HepG2 (cell line): Measurements from ENCODE around the gene ANO5. TPM values are rescaled to one million over a fixed set of nuclear protein-coding genes. Genes with fewer than 3 reads are reported as not detected.

ENCODE experiments used
- ATAC-seq: fragments of 200-7000 bp; cut with Tn5 transposase; 3 replicates; pipeline ENCODE4 v1.9.1; 2020; ENCODE audit warnings: mild to moderate bottlenecking, moderate library complexity
- BruUV-seq: library from RNA; stranded (reverse); fragments of 400-500 nt; replicated peaks from 2 replicates; lab custom pipeline; 2021; lab: Mats Ljungman, UMichigan
- CTCF ChIA-PET: fragments of 300-600 bp; formaldehyde crosslinking; extraction: SDS; loops from one replicate; lab custom pipeline; 2021; ENCODE audit warnings: low total read pairs, inconsistent platforms, low intra/inter-chr PET ratio; lab: Yijun Ruan, JAX
- POLR2A ChIA-PET: fragments of 350-600 bp; sonication (Branson Sonifier 250); formaldehyde crosslinking; loops from one replicate; lab custom pipeline; 2020; ENCODE audit warnings: antibody characterized with exemption, inconsistent platforms; lab: Yijun Ruan, JAX
- DNase-seq: peaks from one replicate; pipeline ENCODE4 v3.0.0-alpha.2; 2015; ENCODE audit warnings: low spot score
- FAIRE-seq: peaks from 3 replicates; lab custom pipeline; 2011; peaks lifted over from hg19 to GRCh38; lab: Jason Lieb, UNC
- H2AFZ ChIP-seq: one replicate; pipeline ENCODE4 v1.6.1; 2011; ENCODE audit warnings: low read length, inconsistent platforms
- H3K27ac ChIP-seq: fragments of 300-600 bp; 3 replicates; pipeline ENCODE4 v1.8.0; 2011; ENCODE audit warnings: mixed run types, mild to moderate bottlenecking, mixed read lengths, low read length, inconsistent platforms; ENCODE audit not compliant: insufficient read depth; ENCODE audit errors: extremely low read length
- H3K27me3 ChIP-seq, 2 experiments: fragments of 200-600 bp in 1 of 2; 2 replicates in 1 of 2; 3 replicates in 1 of 2; pipeline versions ENCODE4 v1.6.0 to v1.8.0; 2011; ENCODE audit warnings: low read length in 2 of 2, mild to moderate bottlenecking in 2 of 2, moderate library complexity in 2 of 2, inconsistent platforms in 1 of 2; ENCODE audit not compliant: insufficient read depth in 2 of 2, control insufficient read depth in 1 of 2
- H3K36me3 ChIP-seq, 2 experiments: fragments of 200-600 bp in 1 of 2; replicated peaks in 1 of 2; 2 replicates in 1 of 2; 3 replicates in 1 of 2; pipeline versions ENCODE4 v1.5.1 to v1.8.0; 2011; ENCODE audit warnings: low read length in 2 of 2, inconsistent platforms in 1 of 2; ENCODE audit not compliant: insufficient read depth in 2 of 2, control insufficient read depth in 1 of 2
- H3K4me1 ChIP-seq: 2 replicates; pipeline ENCODE4 v1.5.1; 2012; ENCODE audit warnings: low read length, inconsistent platforms; ENCODE audit not compliant: insufficient read depth
- H3K4me2 ChIP-seq: 2 replicates; pipeline ENCODE4 v1.6.0; 2011; ENCODE audit warnings: low read depth, low read length, inconsistent platforms
- H3K4me3 ChIP-seq, 3 experiments: fragments of 200-600 bp in 1 of 3; sonication (generic), shearing (Covaris generic) in 1 of 3; replicated peaks in 1 of 3; 2 replicates each; pipeline ENCODE4 v1.5.1; 2011 to 2016; ENCODE audit warnings: low read length in 3 of 3, inconsistent platforms in 2 of 3, low read depth in 2 of 3, mild to moderate bottlenecking in 2 of 3, control low read depth in 1 of 3, mixed read lengths in 1 of 3; ENCODE audit not compliant: insufficient read depth in 1 of 3
- H3K79me2 ChIP-seq: one replicate; pipeline ENCODE4 v1.6.1; 2011; ENCODE audit warnings: low read length, inconsistent platforms; ENCODE audit not compliant: insufficient read depth
- H3K9ac ChIP-seq: 2 replicates; pipeline ENCODE4 v1.6.0; 2011; ENCODE audit warnings: mild to moderate bottlenecking, low read depth, low read length, inconsistent platforms; ENCODE audit not compliant: insufficient read depth
- H3K9me3 ChIP-seq: 2 replicates; pipeline ENCODE4 v1.5.1; 2012; ENCODE audit warnings: mild to moderate bottlenecking, low read length
- H4K20me1 ChIP-seq: 2 replicates; pipeline ENCODE4 v1.6.0; 2011; ENCODE audit warnings: inconsistent platforms, mild to moderate bottlenecking, low read length, moderate library complexity; ENCODE audit not compliant: insufficient read depth
- ATAD3A ChIP-seq: sonication (generic); formaldehyde crosslinking; IDR thresholded peaks from 2 replicates; pipeline ENCODE4 v1.4.0; 2020; ENCODE audit warnings: missing genetic modification reagents
- ELF3 ChIP-seq: IDR thresholded peaks from 2 replicates; pipeline ENCODE4 v1.6.1; 2016; ENCODE audit warnings: missing genetic modification reagents, missing compliant biosample characterization
- KDM4B ChIP-seq: sonication (generic); formaldehyde crosslinking; IDR thresholded peaks from 2 replicates; pipeline ENCODE4 v1.4.0; 2020; ENCODE audit warnings: missing genetic modification reagents
- MED1 ChIP-seq: sonication (generic); formaldehyde crosslinking; IDR thresholded peaks from 2 replicates; pipeline ENCODE4 v1.4.0; 2020; ENCODE audit warnings: missing genetic modification reagents
- ZNF337 ChIP-seq: sonication (generic); formaldehyde crosslinking; IDR thresholded peaks from 2 replicates; pipeline ENCODE4 v1.5.1; 2020; ENCODE audit warnings: missing genetic modification reagents, low read depth, mild to moderate bottlenecking, borderline replicate concordance
- ZNF644 ChIP-seq: IDR thresholded peaks from 2 replicates; pipeline ENCODE4 v1.6.1; 2016; ENCODE audit warnings: low read depth
- ZXDC ChIP-seq: sonication (generic); formaldehyde crosslinking; IDR thresholded peaks from 2 replicates; pipeline ENCODE4 v1.5.0; 2020; ENCODE audit warnings: mild to moderate bottlenecking, missing genetic modification reagents
- WGBS: methylation state at CpG from one replicate; pipeline ENCODE4 v1.1.6; 2017; ENCODE audit warnings: low lambda C conversion rate; 5-methylcytosine and 5-hydroxymethylcytosine counted together
- in situ Hi-C: cut with HindIII; loops from 2 replicates; pipeline ENCODE4 v1.10.0; 2017; ENCODE audit warnings: low pct_unique_long_range_greater_than_20kb; ENCODE audit not compliant: extremely low pct_ligation_motif_present
- intact Hi-C: fragments of 100-400 bp; cut with micrococcal nuclease; formaldehyde crosslinking; loops from one replicate; pipeline ENCODE4 v1.10.0; 2022; ENCODE audit not compliant: unreplicated experiment
- polyA plus RNA-seq, 8 experiments: library from polyadenylated mRNA; depleted of rRNA in 3 of 8; stranded (reverse) in 7 of 8; unstranded in 1 of 8; fragments of >200 nt; fragmentation: Illumina TruSeq in 4 of 8; extraction: Trizol in 4 of 8; gene quantifications; 2 replicates each; pipeline versions ENCODE4 v1.2.1 to v1.2.3, GENCODE V29; 2011 to 2016; ENCODE audit warnings: low read depth in 4 of 8, missing spikeins in 1 of 8, mixed read lengths in 1 of 8; ENCODE audit not compliant: insufficient read depth in 1 of 8
- total RNA-seq, 5 experiments: library from RNA; depleted of rRNA; stranded (reverse); fragments of >200 nt; fragmentation: Illumina TruSeq; extraction: Trizol; gene quantifications; 2 replicates each; pipeline ENCODE4 v1.2.3, GENCODE V29; 2016; ENCODE audit warnings: low read depth in 1 of 5
- TF ChIP-seq, protein P1 (sequence below): sonication (generic); formaldehyde crosslinking; IDR thresholded peaks from 2 replicates; pipeline ENCODE4 v1.4.0; 2020; ENCODE audit warnings: missing genetic modification reagents, mild to moderate bottlenecking, borderline replicate concordance

The ANO5 gene
- total and polyA plus RNA-seq, 2 of the 13 experiments (the other 11 are each of a cell fraction or from before 2014, with no cell fraction given): 0.02 to 0.03 TPM

DNA sequence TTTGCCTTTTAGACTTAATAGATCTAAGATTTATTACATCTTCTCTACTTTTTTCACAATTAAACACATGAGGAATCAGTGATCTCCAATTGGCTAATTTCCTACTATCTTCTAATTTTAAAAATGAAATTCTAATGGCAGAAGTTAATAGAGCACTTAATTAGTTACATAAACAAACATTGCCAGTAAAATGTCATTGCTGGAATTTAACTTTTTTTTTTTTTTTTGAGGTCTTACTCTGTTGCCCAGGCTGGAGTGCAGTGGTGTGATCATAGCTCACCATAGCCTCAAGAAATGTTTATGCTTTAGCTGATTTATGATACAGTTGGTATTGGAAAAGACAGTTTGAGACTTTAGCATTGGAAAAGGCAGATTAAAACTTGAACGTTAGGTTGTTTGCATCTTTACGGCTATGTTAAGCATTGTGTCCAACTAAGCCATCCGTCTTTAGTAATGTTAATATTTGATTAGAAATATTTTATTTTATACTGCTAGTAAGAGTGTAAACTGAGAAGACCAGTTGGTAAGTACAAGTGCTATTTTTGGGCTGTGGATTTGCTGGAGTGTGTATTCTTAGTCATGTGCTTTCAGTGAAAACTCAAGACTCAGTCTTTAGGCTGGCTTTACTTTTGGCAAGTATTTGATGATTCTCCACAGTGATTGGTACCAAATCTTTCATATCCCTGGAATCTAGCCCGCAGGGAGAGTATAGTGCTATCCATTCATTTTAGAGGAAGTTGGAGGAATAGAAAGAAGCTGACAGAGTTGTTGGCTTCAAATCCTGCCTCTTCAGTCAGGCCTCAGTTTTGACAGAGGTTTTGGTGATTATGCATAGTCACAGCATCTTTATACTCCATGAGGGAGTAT, 4.5 kb downstream of the ANO5 start:
- H3K9me3 ChIP-seq: no peaks in the 10 kb centered on the region
- CTCF ChIA-PET: no interaction called here
- H2AFZ ChIP-seq: no peak overlapping the region
- TF ChIP-seq ZXDC (CRISPR knock-in tag) (no peak), ZNF644 (CRISPR knock-in tag) (no peak), ATAD3A (CRISPR knock-in tag) (no peak), MED1 (no peak), ELF3 (CRISPR knock-in tag) (no peak), ZNF337 (CRISPR knock-in tag) (no peak), KDM4B (CRISPR knock-in tag) (no peak)
- TF ChIP-seq, protein P1, sequence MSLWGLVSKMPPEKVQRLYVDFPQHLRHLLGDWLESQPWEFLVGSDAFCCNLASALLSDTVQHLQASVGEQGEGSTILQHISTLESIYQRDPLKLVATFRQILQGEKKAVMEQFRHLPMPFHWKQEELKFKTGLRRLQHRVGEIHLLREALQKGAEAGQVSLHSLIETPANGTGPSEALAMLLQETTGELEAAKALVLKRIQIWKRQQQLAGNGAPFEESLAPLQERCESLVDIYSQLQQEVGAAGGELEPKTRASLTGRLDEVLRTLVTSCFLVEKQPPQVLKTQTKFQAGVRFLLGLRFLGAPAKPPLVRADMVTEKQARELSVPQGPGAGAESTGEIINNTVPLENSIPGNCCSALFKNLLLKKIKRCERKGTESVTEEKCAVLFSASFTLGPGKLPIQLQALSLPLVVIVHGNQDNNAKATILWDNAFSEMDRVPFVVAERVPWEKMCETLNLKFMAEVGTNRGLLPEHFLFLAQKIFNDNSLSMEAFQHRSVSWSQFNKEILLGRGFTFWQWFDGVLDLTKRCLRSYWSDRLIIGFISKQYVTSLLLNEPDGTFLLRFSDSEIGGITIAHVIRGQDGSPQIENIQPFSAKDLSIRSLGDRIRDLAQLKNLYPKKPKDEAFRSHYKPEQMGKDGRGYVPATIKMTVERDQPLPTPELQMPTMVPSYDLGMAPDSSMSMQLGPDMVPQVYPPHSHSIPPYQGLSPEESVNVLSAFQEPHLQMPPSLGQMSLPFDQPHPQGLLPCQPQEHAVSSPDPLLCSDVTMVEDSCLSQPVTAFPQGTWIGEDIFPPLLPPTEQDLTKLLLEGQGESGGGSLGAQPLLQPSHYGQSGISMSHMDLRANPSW (CRISPR knock-in tag): no peak
- no peaks in the 10 kb centered on the region for H3K79me2 ChIP-seq
- POLR2A ChIA-PET: no interaction called here
- no peak overlapping the region for H3K9ac ChIP-seq
- no peaks in the 10 kb centered on the region for H4K20me1 ChIP-seq
- peaks cover 0 to 7% of the 10 kb centered on the region in 2 experiments; a peak in 2 of 5 replicates for H3K27me3 ChIP-seq
- intact Hi-C loops (no loop called here), in situ Hi-C loops (no loop called here)
- no peak for DNase-seq
- WGBS: 44% methylated on average over 4 of the region's 4 CpGs
- no peak overlapping the region for H3K27ac ChIP-seq
- no peaks in the 10 kb centered on the region for H3K4me1 ChIP-seq
- no peak for ATAC-seq
- no peak overlapping the region for H3K4me2 ChIP-seq
- BruUV-seq: no TSS peak
- H3K36me3 ChIP-seq: no peaks in the 10 kb centered on the region
- no peak overlapping the region for H3K4me3 ChIP-seq
- FAIRE-seq: no peak
